HuH-7.5 (cell line): ENCODE data around the gene SAMD4A.
"Not testable (repeated sequence)": the region's sequence is repeated elsewhere in the genome, so short reads cannot be mapped to it uniquely, and the experiment has no call there.

Experiments used
- DNase-seq: peaks from one replicate; pipeline ENCODE4 v3.0.0; 2011; ENCODE audit warnings: low spot score

Gene SAMD4A

GRCh38 chr14:54599966-54600716, 33.2 kb downstream of the SAMD4A start:
- DNase-seq, result no peak

GRCh38 chr14:54600717-54601109, 33.8 kb downstream of the SAMD4A start:
- no peak for DNase-seq

- DNase-seq, result no peak
Observed at GRCh38 chr14:54603362-54603761, 36.4 kb downstream of the SAMD4A start.

- no peak for DNase-seq
Observed at GRCh38 chr14:54606178-54606577, 39.2 kb downstream of the SAMD4A start.

GRCh38 chr14:54606631-54607133, 39.8 kb downstream of the SAMD4A start:
- DNase-seq, result no peak

GRCh38 chr14:54609576-54609975, 42.6 kb downstream of the SAMD4A start:
- DNase-seq, result no peak

- no peak for DNase-seq
Observed at GRCh38 chr14:54610051-54610977, 43.4 kb downstream of the SAMD4A start.

GRCh38 chr14:54614296-54614695, 47.4 kb downstream of the SAMD4A start:
- no peak for DNase-seq

- DNase-seq, result no peak
Observed at GRCh38 chr14:54617467-54617866, 50.5 kb downstream of the SAMD4A start.

GRCh38 chr14:54621686-54622085, 54.8 kb downstream of the SAMD4A start:
- no peak for DNase-seq

GRCh38 chr14:54622192-54622958, 55.4 kb downstream of the SAMD4A start:
- no peak for DNase-seq

GRCh38 chr14:54623279-54624004, 56.5 kb downstream of the SAMD4A start:
- no peak for DNase-seq

- DNase-seq, result not testable (repeated sequence)
Observed at GRCh38 chr14:54624005-54624358, 57.1 kb downstream of the SAMD4A start.

- DNase-seq, result peak; percentile 33
Observed at GRCh38 chr14:54625112-54625511, 58.2 kb downstream of the SAMD4A start.

GRCh38 chr14:54627219-54627539, 60.3 kb downstream of the SAMD4A start:
- no peak for DNase-seq

- DNase-seq, result no peak
Observed at GRCh38 chr14:54627540-54628363, 60.8 kb downstream of the SAMD4A start.

GRCh38 chr14:54629183-54629582, 62.3 kb downstream of the SAMD4A start:
- DNase-seq, result no peak

GRCh38 chr14:54629635-54630360, 62.9 kb downstream of the SAMD4A start:
- DNase-seq, result no peak

GRCh38 chr14:54631016-54631415, 64.1 kb downstream of the SAMD4A start:
- DNase-seq, result no peak

GRCh38 chr14:54632452-54632851, 65.5 kb downstream of the SAMD4A start:
- no peak for DNase-seq
